Tibial artery (tissue), 4 donors: Measurements from ENCODE around the gene DPH7.
"Not testable (repeated sequence)": the region's sequence is repeated elsewhere in the genome, so short reads cannot be mapped to it uniquely, and the experiment has no call there.

ENCODE experiments used
- DNase-seq, 2 donors: peaks; one replicate each; pipeline ENCODE4 v3.0.0-alpha.2; 2019
- H3K27ac ChIP-seq, 2 donors: fragments of 200-600 bp; sonication (generic) in 1 of 2; 1 replicate in 1 of 2; 2 replicates in 1 of 2; pipeline ENCODE4 v1.5.1; 2018 to 2019; ENCODE audit warnings: mild to moderate bottlenecking in 1 of 2
- H3K27me3 ChIP-seq, 2 donors: fragments of 200-600 bp; sonication (generic) in 1 of 2; one replicate each; pipeline versions ENCODE4 v1.5.1 to v1.6.0; 2016 to 2019
- H3K36me3 ChIP-seq, 3 donors: fragments of 200-600 bp; sonication (generic) in 2 of 3; one replicate each; pipeline ENCODE4 v1.5.1; 2016 to 2019; ENCODE audit warnings: mild to moderate bottlenecking in 2 of 3
- H3K4me1 ChIP-seq, 4 donors: fragments of 200-600 bp; sonication (generic) in 2 of 4; 1 replicate in 3 of 4; 2 replicates in 1 of 4; pipeline ENCODE4 v1.5.1; 2016 to 2019
- H3K4me3 ChIP-seq, 2 donors: fragments of 200-600 bp; sonication (generic) in 1 of 2; 1 replicate in 1 of 2; 2 replicates in 1 of 2; pipeline ENCODE4 v1.5.1; 2018 to 2019; ENCODE audit warnings: mild to moderate bottlenecking in 2 of 2
- H3K9me3 ChIP-seq, 3 donors: fragments of 200-600 bp; sonication (generic) in 1 of 3; one replicate each; pipeline ENCODE4 v1.5.1; 2016 to 2019
- intact Hi-C: fragments of 100-400 bp; cut with DNase I; formaldehyde crosslinking; loops from one replicate; pipeline ENCODE4 v1.15.0; 2023; ENCODE audit warnings: low total_unique reads
- TF ChIP-seq, protein P1 (sequence below), 2 experiments: fragments of 200-600 bp in 1 of 2; fragments of 450-650 bp in 1 of 2; IDR thresholded peaks; one replicate each; pipeline ENCODE4 v1.5.1; 2017 to 2019; ENCODE audit warnings: antibody characterized with exemption in 2 of 2, mild to moderate bottlenecking in 1 of 2, moderate library complexity in 1 of 2

The DPH7 gene

DNA sequence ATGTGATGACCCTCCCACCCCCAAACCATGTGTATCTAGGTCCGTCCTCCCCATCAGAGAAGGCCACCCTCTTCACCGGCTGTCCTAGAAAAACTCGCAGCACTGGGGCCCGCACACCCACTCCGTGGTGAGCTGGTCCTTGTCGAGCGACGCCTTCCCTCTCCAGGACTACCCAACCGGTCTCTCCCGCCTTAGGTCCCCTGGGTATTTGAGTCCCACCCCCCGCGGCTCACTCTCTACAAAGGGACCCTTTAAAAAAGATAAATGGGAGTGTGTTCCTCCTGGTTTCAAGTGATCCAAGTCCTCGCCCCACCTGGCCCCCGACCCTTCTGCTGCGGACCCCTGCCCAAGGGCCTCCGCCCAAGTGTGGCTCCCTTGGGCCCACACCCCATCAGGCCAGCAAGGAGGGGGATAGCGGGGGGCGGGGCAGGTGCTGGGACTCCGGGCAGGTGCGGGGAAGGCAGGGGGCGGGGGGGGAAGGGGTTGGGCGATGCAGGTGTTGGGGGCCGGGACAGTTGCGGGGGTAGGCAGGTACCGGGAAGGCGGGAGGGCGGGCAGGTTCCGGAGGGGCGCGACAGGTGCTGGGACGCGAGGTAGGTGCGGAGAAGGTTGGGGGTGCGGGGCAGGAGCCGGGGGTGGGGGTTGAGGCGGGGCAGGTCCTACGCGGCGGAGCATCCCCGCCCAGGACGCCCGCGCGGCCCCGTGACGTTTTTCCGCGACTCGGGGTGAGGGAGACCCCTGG is 25.8 kb upstream of the DPH7 start:
- TF ChIP-seq, protein P1, sequence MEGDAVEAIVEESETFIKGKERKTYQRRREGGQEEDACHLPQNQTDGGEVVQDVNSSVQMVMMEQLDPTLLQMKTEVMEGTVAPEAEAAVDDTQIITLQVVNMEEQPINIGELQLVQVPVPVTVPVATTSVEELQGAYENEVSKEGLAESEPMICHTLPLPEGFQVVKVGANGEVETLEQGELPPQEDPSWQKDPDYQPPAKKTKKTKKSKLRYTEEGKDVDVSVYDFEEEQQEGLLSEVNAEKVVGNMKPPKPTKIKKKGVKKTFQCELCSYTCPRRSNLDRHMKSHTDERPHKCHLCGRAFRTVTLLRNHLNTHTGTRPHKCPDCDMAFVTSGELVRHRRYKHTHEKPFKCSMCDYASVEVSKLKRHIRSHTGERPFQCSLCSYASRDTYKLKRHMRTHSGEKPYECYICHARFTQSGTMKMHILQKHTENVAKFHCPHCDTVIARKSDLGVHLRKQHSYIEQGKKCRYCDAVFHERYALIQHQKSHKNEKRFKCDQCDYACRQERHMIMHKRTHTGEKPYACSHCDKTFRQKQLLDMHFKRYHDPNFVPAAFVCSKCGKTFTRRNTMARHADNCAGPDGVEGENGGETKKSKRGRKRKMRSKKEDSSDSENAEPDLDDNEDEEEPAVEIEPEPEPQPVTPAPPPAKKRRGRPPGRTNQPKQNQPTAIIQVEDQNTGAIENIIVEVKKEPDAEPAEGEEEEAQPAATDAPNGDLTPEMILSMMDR (IDR thresholded peaks at IDR 0.05) = no peak
- peak overlapping the region; percentile 75 to 77 for H3K27ac ChIP-seq
- no peaks in the 10 kb centered on the region for H3K9me3 ChIP-seq
- H3K36me3 ChIP-seq = no peaks in the 10 kb centered on the region
- DNase-seq = peak; percentile 49 to 77
- peak overlapping the region; percentile 83 to 88 for H3K4me3 ChIP-seq
- H3K27me3 ChIP-seq = no peaks in the 10 kb centered on the region
- peaks cover 3 to 48% (median 29%) of the 10 kb centered on the region in 4 donors for H3K4me1 ChIP-seq
- intact Hi-C loops = no loop called here

DNA sequence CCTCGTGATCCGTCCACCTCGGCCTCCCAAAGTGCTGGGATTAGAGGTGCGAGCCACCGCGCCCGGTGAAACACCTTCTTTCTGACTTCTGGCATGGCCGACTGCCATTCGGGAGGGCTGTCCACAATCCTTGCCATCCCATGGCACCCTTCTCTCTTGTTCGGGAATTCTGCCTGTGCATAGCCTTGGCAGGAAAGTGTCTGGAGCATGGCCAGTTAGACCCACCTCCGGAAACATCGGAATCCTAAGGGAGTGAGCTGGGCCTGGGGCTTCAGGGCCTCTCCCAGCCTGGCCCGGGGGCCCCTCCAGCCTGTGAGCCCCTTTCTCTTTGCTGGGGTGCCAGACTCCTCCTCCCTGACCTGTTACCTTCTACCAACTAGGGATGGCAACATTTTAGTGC is 25.2 kb upstream of the DPH7 start:
- no peak for DNase-seq
- Histone ChIP-seq H3K27ac (peak overlapping the region in 1 of 2 donors; percentile 75), H3K9me3 (no peaks in the 10 kb centered on the region), H3K27me3 (no peaks in the 10 kb centered on the region), H3K4me3 (no peak overlapping the region), H3K4me1 (peaks cover 3 to 48% (median 29%) of the 10 kb centered on the region in 4 donors), H3K36me3 (no peaks in the 10 kb centered on the region)
- TF ChIP-seq, protein P1 (IDR thresholded peaks at IDR 0.05) = no peak
- intact Hi-C loops = no loop called here

DNA sequence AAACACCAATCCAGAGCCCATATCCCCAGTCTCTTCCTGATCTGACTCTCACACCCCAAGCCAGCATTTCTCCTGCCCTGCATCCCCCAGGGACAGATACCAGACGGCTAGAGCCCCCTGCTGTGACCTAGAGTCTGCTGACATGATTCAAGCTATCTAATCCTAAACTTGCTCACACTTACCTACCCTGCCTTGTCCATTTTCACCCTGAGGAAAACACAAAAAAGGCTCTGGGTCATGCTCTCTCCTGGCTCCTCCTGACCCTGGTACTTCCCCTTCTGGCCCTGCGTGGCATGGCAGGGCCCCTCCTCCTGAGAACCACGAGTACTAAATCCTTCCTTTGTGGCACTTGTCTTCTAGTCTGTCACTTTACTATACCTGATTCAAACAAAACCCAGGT is 23.9 kb upstream of the DPH7 start:
- no peaks in the 10 kb centered on the region for H3K36me3 ChIP-seq
- H3K4me1 ChIP-seq = peaks cover 3 to 36% (median 25%) of the 10 kb centered on the region in 4 donors
- H3K27me3 ChIP-seq = no peaks in the 10 kb centered on the region
- H3K9me3 ChIP-seq = no peaks in the 10 kb centered on the region
- no peak overlapping the region for H3K4me3 ChIP-seq
- no peak for DNase-seq
- H3K27ac ChIP-seq = no peak overlapping the region
- TF ChIP-seq, protein P1 (IDR thresholded peaks at IDR 0.05) = no peak
- intact Hi-C loops = no loop called here

DNA sequence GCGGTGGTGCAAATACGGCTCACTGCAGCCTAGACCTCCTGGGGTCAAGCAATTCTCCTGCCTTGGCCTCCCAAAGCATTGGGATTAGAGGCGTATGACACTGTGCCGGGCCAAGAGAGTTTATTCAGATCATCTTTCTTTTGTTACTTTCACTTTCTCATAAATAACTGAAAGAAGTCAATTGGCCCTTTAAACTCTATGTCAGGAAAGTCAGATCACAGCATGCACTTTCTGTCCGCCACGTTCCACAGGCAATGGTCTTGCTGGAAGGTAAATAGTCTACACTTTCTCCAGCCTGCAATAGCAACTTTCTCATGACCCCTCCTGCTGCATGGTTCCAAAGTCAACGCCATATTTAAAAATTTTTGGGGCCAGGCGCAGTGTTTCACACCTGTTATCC is 20.2 kb upstream of the DPH7 start:
- peaks cover 0 to 5% (median under 1%) of the 10 kb centered on the region in 4 donors for H3K4me1 ChIP-seq
- intact Hi-C loops = no loop called here
- H3K4me3 ChIP-seq = no peak overlapping the region
- TF ChIP-seq, protein P1 (IDR thresholded peaks at IDR 0.05) = no peak
- no peaks in the 10 kb centered on the region for H3K9me3 ChIP-seq
- DNase-seq = no peak
- no peaks in the 10 kb centered on the region for H3K27me3 ChIP-seq
- no peak overlapping the region for H3K27ac ChIP-seq
- no peaks in the 10 kb centered on the region for H3K36me3 ChIP-seq

DNA sequence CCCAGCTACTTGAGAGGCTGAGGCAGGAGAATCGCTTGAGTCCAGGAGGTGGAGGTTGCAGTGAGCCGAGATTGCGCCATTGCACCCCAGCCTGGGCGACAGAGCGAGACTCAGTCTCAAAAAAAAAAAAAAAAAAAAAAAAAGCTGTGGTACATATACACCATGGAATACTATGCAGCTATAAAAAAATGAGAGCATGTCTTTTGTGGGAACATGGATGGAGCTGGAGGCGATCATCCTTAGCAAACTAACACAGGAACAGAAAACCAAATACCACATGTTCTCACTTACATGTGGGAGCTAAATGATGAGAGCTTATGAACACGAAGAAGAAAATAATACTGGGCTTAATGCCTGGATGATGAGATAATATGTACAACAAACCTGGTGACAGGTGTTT is 17.9 kb upstream of the DPH7 start:
- H3K9me3 ChIP-seq, intact Hi-C loops, H3K27ac ChIP-seq, H3K4me3 ChIP-seq, H3K4me1 ChIP-seq, H3K36me3 ChIP-seq, H3K27me3 ChIP-seq, DNase-seq: not testable (repeated sequence)

DNA sequence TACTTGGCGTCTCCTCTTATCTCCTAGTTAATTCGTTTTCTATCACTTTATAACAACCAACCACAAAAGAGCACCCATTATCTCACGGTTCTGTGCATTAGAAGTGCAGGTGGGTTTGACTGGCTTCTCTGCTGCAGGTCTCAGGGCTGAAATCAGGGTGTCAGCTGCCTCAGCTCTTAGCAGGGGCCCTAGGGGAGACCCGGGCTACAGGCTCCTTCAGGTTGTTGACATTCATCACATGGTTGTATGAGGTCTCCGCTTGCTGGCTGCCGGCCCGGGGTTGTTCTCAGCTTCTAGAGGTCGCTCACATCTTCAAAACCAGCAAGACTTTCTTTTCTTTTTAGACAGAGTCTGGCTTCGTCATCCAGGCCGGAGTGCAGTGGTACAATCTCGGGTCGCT is 14.5 kb upstream of the DPH7 start:
- H3K4me1 ChIP-seq = peaks cover 0 to 21% (median 16%) of the 10 kb centered on the region in 4 donors
- no peaks in the 10 kb centered on the region for H3K27me3 ChIP-seq
- H3K9me3 ChIP-seq = no peaks in the 10 kb centered on the region
- DNase-seq = no peak
- intact Hi-C loops = no loop called here
- H3K27ac ChIP-seq = no peak overlapping the region
- TF ChIP-seq, protein P1 (IDR thresholded peaks at IDR 0.05) = no peak
- peaks cover 0 to 6% (median 0%) of the 10 kb centered on the region in 3 donors for H3K36me3 ChIP-seq
- no peak overlapping the region for H3K4me3 ChIP-seq
